SK-N-SH (cell line): ENCODE results near the gene KLHDC7B. TPM values are rescaled to one million over a fixed set of nuclear protein-coding genes. Genes with fewer than 3 reads are reported as not detected.

Experiments used
- CTCF ChIA-PET: fragments of 300-600, 350-600 bp; formaldehyde crosslinking; extraction: SDS; loops from one replicate; lab custom pipeline; 2021; lab: Yijun Ruan, JAX
- POLR2A ChIA-PET: fragments of 350-600 bp; sonication (Branson Sonifier 250); formaldehyde crosslinking; extraction: SDS; loops from one replicate; lab custom pipeline; 2020; ENCODE audit warnings: antibody characterized with exemption, inconsistent platforms; lab: Yijun Ruan, JAX
- DNase-seq: peaks from one replicate; pipeline ENCODE4 v3.0.0; 2012
- H2AFZ ChIP-seq: fragments of 200-600 bp; sonication (generic); 2 replicates; pipeline ENCODE4 v1.8.1; 2016; ENCODE audit warnings: antibody characterized with exemption, mild to moderate bottlenecking, low read depth
- H3F3A ChIP-seq: fragments of 200-600 bp; sonication (generic); replicated peaks from 2 replicates; pipeline ENCODE3; 2016; ENCODE audit warnings: antibody characterized with exemption, mild to moderate bottlenecking; ENCODE audit not compliant: insufficient read depth
- H3K27ac ChIP-seq, 2 experiments: fragments of 200-500 bp in 1 of 2; fragments of 200-600 bp in 1 of 2; sonication (Bioruptor generic) in 1 of 2; sonication (generic), shearing (Covaris generic) in 1 of 2; 2 replicates each; pipeline versions ENCODE4 v1.5.1 to v1.6.1; 2014 to 2016; ENCODE audit warnings: low read depth in 2 of 2, inconsistent platforms in 1 of 2, low read length in 1 of 2, mild to moderate bottlenecking in 1 of 2, mixed read lengths in 1 of 2
- H3K27me3 ChIP-seq: fragments of 200-600 bp; sonication (generic), shearing (Covaris generic); 2 replicates; pipeline ENCODE4 v1.6.1; 2016; ENCODE audit warnings: mixed run types; ENCODE audit not compliant: insufficient read depth
- H3K36me3 ChIP-seq, 2 experiments: fragments of 200-500 bp in 1 of 2; fragments of 200-600 bp in 1 of 2; sonication (Bioruptor generic) in 1 of 2; sonication (generic) in 1 of 2; replicated peaks in 1 of 2; 2 replicates each; pipeline versions ENCODE3 to v1.5.1; 2014 to 2016; ENCODE audit warnings: low read length in 1 of 2, mild to moderate bottlenecking in 1 of 2; ENCODE audit not compliant: insufficient read depth in 2 of 2, control insufficient read depth in 1 of 2
- H3K4me1 ChIP-seq, 2 experiments: fragments of 200-500 bp in 1 of 2; fragments of 200-600 bp in 1 of 2; sonication (Bioruptor generic) in 1 of 2; sonication (generic), shearing (Covaris generic) in 1 of 2; 2 replicates each; pipeline versions ENCODE4 v1.5.1 to v1.6.1; 2014 to 2016; ENCODE audit warnings: low read depth in 1 of 2, low read length in 1 of 2, mixed run types in 1 of 2; ENCODE audit not compliant: insufficient read depth in 2 of 2, control insufficient read depth in 1 of 2
- H3K4me2 ChIP-seq: fragments of 200-600 bp; sonication (generic), shearing (Covaris generic); 2 replicates; pipeline ENCODE4 v1.6.1; 2017; ENCODE audit warnings: mixed run types
- H3K4me3 ChIP-seq, 2 experiments: fragments of 200-500 bp in 1 of 2; fragments of 200-600 bp in 1 of 2; sonication (Bioruptor generic) in 1 of 2; sonication (generic), shearing (Covaris generic) in 1 of 2; 2 replicates each; pipeline versions ENCODE4 v1.5.1 to v1.8.1; 2014 to 2016; ENCODE audit warnings: low read depth in 2 of 2, inconsistent platforms in 1 of 2, low read length in 1 of 2, mild to moderate bottlenecking in 1 of 2, mixed read lengths in 1 of 2, moderate library complexity in 1 of 2
- H3K79me2 ChIP-seq: fragments of 200-600 bp; sonication (generic); 2 replicates; pipeline ENCODE4 v1.8.1; 2017; ENCODE audit warnings: mild to moderate bottlenecking; ENCODE audit not compliant: insufficient read depth
- H3K9ac ChIP-seq: fragments of 200-600 bp; sonication (generic); 2 replicates; pipeline ENCODE4 v1.6.1; 2017; ENCODE audit warnings: mixed run types
- H3K9me2 ChIP-seq: fragments of 200-600 bp; sonication (generic); 2 replicates; pipeline ENCODE4 v1.6.1; 2017; ENCODE audit warnings: mixed run types
- H3K9me3 ChIP-seq: fragments of 200-600 bp; sonication (generic); 2 replicates; pipeline ENCODE4 v1.6.1; 2017; ENCODE audit warnings: mixed run types, mild to moderate bottlenecking, moderate library complexity
- H4K20me1 ChIP-seq: fragments of 200-600 bp; sonication (generic); 2 replicates; pipeline ENCODE4 v1.6.1; 2017; ENCODE audit warnings: mild to moderate bottlenecking, mixed run types; ENCODE audit not compliant: insufficient read depth
- FOSL2 ChIP-seq: IDR thresholded peaks from 2 replicates; pipeline ENCODE4 v1.4.0; 2012; ENCODE audit warnings: low read depth, mild to moderate bottlenecking, moderate library complexity, borderline replicate concordance
- GABPA ChIP-seq: IDR thresholded peaks from 2 replicates; pipeline ENCODE4 v1.4.0; 2012; ENCODE audit warnings: low read depth, mild to moderate bottlenecking
- IRF3 ChIP-seq: fragments of 150-350 bp; IDR thresholded peaks from 2 replicates; pipeline ENCODE4 v1.6.1; 2016; ENCODE audit warnings: mild to moderate bottlenecking, low read depth, low read length
- JUND ChIP-seq: IDR thresholded peaks from 2 replicates; pipeline ENCODE4 v1.4.0; 2012
- MEF2A ChIP-seq: IDR thresholded peaks from 2 replicates; pipeline ENCODE4 v1.4.0; 2012; ENCODE audit warnings: low read depth, borderline replicate concordance
- NFIC ChIP-seq: IDR thresholded peaks from 2 replicates; pipeline ENCODE4 v1.4.0; 2012; ENCODE audit warnings: borderline replicate concordance
- RAD21 ChIP-seq: IDR thresholded peaks from 2 replicates; pipeline ENCODE4 v1.6.1; 2012; ENCODE audit warnings: mild to moderate bottlenecking, low read length
- SIN3A ChIP-seq: IDR thresholded peaks from 2 replicates; pipeline ENCODE4 v1.6.1; 2012; ENCODE audit warnings: low read depth, mild to moderate bottlenecking, low read length, moderate library complexity, borderline replicate concordance
- TAF1 ChIP-seq: IDR thresholded peaks from 2 replicates; pipeline ENCODE4 v1.6.1; 2012; ENCODE audit warnings: low read depth, mild to moderate bottlenecking, low read length, moderate library complexity, borderline replicate concordance
- YY1 ChIP-seq: IDR thresholded peaks from 2 replicates; pipeline ENCODE4 v1.4.0; 2012; ENCODE audit warnings: low read depth, mild to moderate bottlenecking
- WGBS: methylation state at CpG from one replicate; pipeline ENCODE4 v1.1.6; 2017; ENCODE audit warnings: low lambda C conversion rate; 5-methylcytosine and 5-hydroxymethylcytosine counted together
- polyA plus RNA-seq, 3 experiments: library from polyadenylated mRNA; depleted of rRNA; stranded (reverse); fragments of >200 nt; gene quantifications; 2 replicates each; pipeline ENCODE4 v1.2.3, GENCODE V29; 2012
- TF ChIP-seq, protein P1 (sequence below): IDR thresholded peaks from 2 replicates; pipeline ENCODE4; 2012
- TF ChIP-seq, protein P2 (sequence below): IDR thresholded peaks from 2 replicates; pipeline ENCODE4 v1.4.0; 2012; ENCODE audit warnings: low read depth, borderline replicate concordance

KLHDC7B gene
- polyA plus RNA-seq, 1 of the 3 experiments (the other 2 are of a cell fraction): 0.07 TPM

GRCh38 chr22:50569041-50569459 lies 23.4 kb downstream of the KLHDC7B start:
- ChIA-PET CTCF (interaction anchor here (0.9 to 1.6 kb wide), 3 partner anchors 43 to 52 kb away, joined by 3 to 5 read pairs (median 3); partner anchors contain the start of gene SCO2), POLR2A (no interaction called here)
- Histone ChIP-seq H3K79me2 (no peaks in the 10 kb centered on the region), H4K20me1 (no peaks in the 10 kb centered on the region), H3K9me2 (no peaks in the 10 kb centered on the region), H3K9ac (no peak overlapping the region), H3K4me1 (no peaks in the 10 kb centered on the region), H3K27ac (no peak overlapping the region), H3K4me2 (no peak overlapping the region), H3F3A (no peaks in the 10 kb centered on the region), H3K4me3 (no peak overlapping the region), H2AFZ (no peak overlapping the region), H3K27me3 (no peaks in the 10 kb centered on the region), H3K9me3 (no peaks in the 10 kb centered on the region), H3K36me3 (peaks cover 0 to 53% of the 10 kb centered on the region in 2 experiments)
- DNase-seq: no peak
- 90% methylated on average over 2 of the region's 8 CpGs for WGBS
- TF ChIP-seq RAD21 (no peak), FOSL2 (no peak), JUND (no peak)
- TF ChIP-seq, protein P1, sequence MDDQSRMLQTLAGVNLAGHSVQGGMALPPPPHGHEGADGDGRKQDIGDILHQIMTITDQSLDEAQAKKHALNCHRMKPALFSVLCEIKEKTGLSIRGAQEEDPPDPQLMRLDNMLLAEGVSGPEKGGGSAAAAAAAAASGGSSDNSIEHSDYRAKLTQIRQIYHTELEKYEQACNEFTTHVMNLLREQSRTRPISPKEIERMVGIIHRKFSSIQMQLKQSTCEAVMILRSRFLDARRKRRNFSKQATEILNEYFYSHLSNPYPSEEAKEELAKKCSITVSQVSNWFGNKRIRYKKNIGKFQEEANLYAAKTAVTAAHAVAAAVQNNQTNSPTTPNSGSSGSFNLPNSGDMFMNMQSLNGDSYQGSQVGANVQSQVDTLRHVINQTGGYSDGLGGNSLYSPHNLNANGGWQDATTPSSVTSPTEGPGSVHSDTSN: no peak
- TF ChIP-seq, protein P2, sequence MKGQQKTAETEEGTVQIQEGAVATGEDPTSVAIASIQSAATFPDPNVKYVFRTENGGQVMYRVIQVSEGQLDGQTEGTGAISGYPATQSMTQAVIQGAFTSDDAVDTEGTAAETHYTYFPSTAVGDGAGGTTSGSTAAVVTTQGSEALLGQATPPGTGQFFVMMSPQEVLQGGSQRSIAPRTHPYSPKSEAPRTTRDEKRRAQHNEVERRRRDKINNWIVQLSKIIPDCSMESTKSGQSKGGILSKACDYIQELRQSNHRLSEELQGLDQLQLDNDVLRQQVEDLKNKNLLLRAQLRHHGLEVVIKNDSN: no peak

- H3K4me3 ChIP-seq: no peak overlapping the region
- no peak overlapping the region for H2AFZ ChIP-seq
- no peak for DNase-seq
- TF ChIP-seq YY1: no peak
- TF ChIP-seq TAF1: no peak
- no peak for TF ChIP-seq GABPA
- TF ChIP-seq MEF2A: no peak
- TF ChIP-seq IRF3: no peak
- TF ChIP-seq SIN3A: no peak
- no peak for TF ChIP-seq NFIC
- no peaks in the 10 kb centered on the region for H3F3A ChIP-seq
- POLR2A ChIA-PET: interaction anchor here (0.9 kb wide), 1 partner anchor 12 kb away, joined by 4 read pairs; no protein-coding TSS in a partner anchor
- H4K20me1 ChIP-seq: no peaks in the 10 kb centered on the region
- H3K27me3 ChIP-seq: no peaks in the 10 kb centered on the region
- H3K4me1 ChIP-seq: no peaks in the 10 kb centered on the region
- H3K9me3 ChIP-seq: no peaks in the 10 kb centered on the region
- H3K9me2 ChIP-seq: no peaks in the 10 kb centered on the region
- peaks cover 0 to 56% of the 10 kb centered on the region in 2 experiments for H3K36me3 ChIP-seq
- H3K79me2 ChIP-seq: no peaks in the 10 kb centered on the region
- 100% methylated on average over 3 of the region's 13 CpGs for WGBS
- CTCF ChIA-PET: interaction anchor here (0.9 to 1.6 kb wide), 3 partner anchors 44 to 72 kb away, joined by 3 to 5 read pairs (median 3); partner anchors contain the start of gene SCO2
- no peak overlapping the region for H3K9ac ChIP-seq
- no peak overlapping the region for H3K27ac ChIP-seq
- no peak overlapping the region for H3K4me2 ChIP-seq
Observed at GRCh38 chr22:50569896-50570535, 24.3 kb downstream of the KLHDC7B start.
